ENCODE results near the gene UBE2J2. TPM values are rescaled to one million over a fixed set of nuclear protein-coding genes. Genes with fewer than 3 reads are reported as not detected.
A peak's percentile ranks its signal among the peaks of the same experiment; 100 is the strongest.

Gene UBE2J2
- polyA plus RNA-seq, 1 of the 3 experiments (the other 2 are of a cell fraction), result 47.5 TPM

GRCh38 chr1:1240348-1240732 is 33.3 kb downstream of the UBE2J2 start:
- ChIA-PET CTCF (interaction anchor here (2.2 to 5.1 kb wide), 3 partner anchors 10 to 208 kb away, joined by 6 to 43 read pairs (median 12); no protein-coding TSS in a partner anchor), POLR2A (no interaction called here)
- Histone ChIP-seq H3K27ac (ENCODE audit: low read depth in 2 of 2, low read length in 1 of 2) (no peak overlapping the region), H3K4me1 (ENCODE audit: control insufficient read depth in 1 of 2, insufficient read depth in 2 of 2, low read depth in 1 of 2, low read length in 1 of 2) (peaks cover 0 to 18% of the 10 kb centered on the region in 2 experiments; a peak in 1 of 4 replicates), H3K9me3 (no peaks in the 10 kb centered on the region), H3K36me3 (replicated peaks in 1 of 2; ENCODE audit: control insufficient read depth in 1 of 2, insufficient read depth in 2 of 2, low read length in 1 of 2) (peaks cover 0 to 3% of the 10 kb centered on the region in 2 experiments), H3K79me2 (ENCODE audit: insufficient read depth) (no peaks in the 10 kb centered on the region), H3K9ac (no peak overlapping the region), H3K27me3 (ENCODE audit: insufficient read depth) (no peaks in the 10 kb centered on the region), H3K4me3 (ENCODE audit: low read depth in 2 of 2, low read length in 1 of 2) (no peak overlapping the region), H4K20me1 (ENCODE audit: insufficient read depth) (no peaks in the 10 kb centered on the region), H3K9me2 (no peaks in the 10 kb centered on the region), H3F3A (replicated peaks; ENCODE audit: insufficient read depth) (no peaks in the 10 kb centered on the region), H3K4me2 (no peak overlapping the region), H2AFZ (ENCODE audit: low read depth) (no peak overlapping the region)
- 61% methylated on average over 9 of the region's 11 CpGs for WGBS (ENCODE audit: low lambda C conversion rate)
- DNase-seq, result no peak
- TF ChIP-seq ELF1 (IDR thresholded peaks at IDR 0.05) (no peak), RFX5 (IDR thresholded peaks at IDR 0.05; ENCODE audit: low read length) (no peak), USF1 (IDR thresholded peaks at IDR 0.05; ENCODE audit: borderline replicate concordance, low read depth) (no peak), MEF2A (IDR thresholded peaks at IDR 0.05; ENCODE audit: borderline replicate concordance, low read depth) (no peak), SMC3 (IDR thresholded peaks at IDR 0.05; ENCODE audit: low read depth, low read length) (no peak), USF2 (IDR thresholded peaks at IDR 0.05; ENCODE audit: borderline replicate concordance, low read depth, low read length) (no peak), JUND (IDR thresholded peaks at IDR 0.05) (no peak)

GRCh38 chr1:1239614-1240347 is 33.9 kb downstream of the UBE2J2 start:
- no peak overlapping the region for H3K9ac ChIP-seq
- H3K4me1 ChIP-seq (ENCODE audit: control insufficient read depth in 1 of 2, insufficient read depth in 2 of 2, low read depth in 1 of 2, low read length in 1 of 2), result peaks cover 0 to 18% of the 10 kb centered on the region in 2 experiments; a peak in 1 of 4 replicates
- no peak overlapping the region for H3K4me3 ChIP-seq (ENCODE audit: low read depth in 2 of 2, low read length in 1 of 2)
- ChIA-PET POLR2A (no interaction called here), CTCF (interaction anchor here (0.7 to 5.1 kb wide), 4 partner anchors 11 to 238 kb away, joined by 3 to 43 read pairs (median 8); no protein-coding TSS in a partner anchor)
- WGBS (ENCODE audit: low lambda C conversion rate), result 5% methylated on average over 3 of the region's 30 CpGs
- H3K79me2 ChIP-seq (ENCODE audit: insufficient read depth), result no peaks in the 10 kb centered on the region
- peaks cover 0 to 7% of the 10 kb centered on the region in 2 experiments for H3K36me3 ChIP-seq (replicated peaks in 1 of 2; ENCODE audit: control insufficient read depth in 1 of 2, insufficient read depth in 2 of 2, low read length in 1 of 2)
- no peak overlapping the region for H3K4me2 ChIP-seq
- DNase-seq, result peak; percentile 63
- no peaks in the 10 kb centered on the region for H3F3A ChIP-seq (replicated peaks; ENCODE audit: insufficient read depth)
- H2AFZ ChIP-seq (ENCODE audit: low read depth), result no peak overlapping the region
- no peaks in the 10 kb centered on the region for H3K9me3 ChIP-seq
- H3K27ac ChIP-seq (ENCODE audit: low read depth in 2 of 2, low read length in 1 of 2), result no peak overlapping the region
- H3K9me2 ChIP-seq, result no peaks in the 10 kb centered on the region
- no peak for TF ChIP-seq TCF12 (IDR thresholded peaks at IDR 0.05)
- no peak for TF ChIP-seq USF2 (IDR thresholded peaks at IDR 0.05; ENCODE audit: borderline replicate concordance, low read depth, low read length)
- TF ChIP-seq NFIC (IDR thresholded peaks at IDR 0.05; ENCODE audit: borderline replicate concordance), result no peak
- no peak for TF ChIP-seq TEAD4 (IDR thresholded peaks at IDR 0.05; ENCODE audit: borderline replicate concordance, insufficient read depth)
- no peaks in the 10 kb centered on the region for H4K20me1 ChIP-seq (ENCODE audit: insufficient read depth)
- no peaks in the 10 kb centered on the region for H3K27me3 ChIP-seq (ENCODE audit: insufficient read depth)

All from SK-N-SH (cell line).